OCI-LY1 (cell line): Measurements from ENCODE around the gene DNAJB11.

Experiments used
- EZH2 ChIP-seq: fragments of 200-600 bp; sonication (generic), shearing (Covaris generic); IDR thresholded peaks from 2 replicates; pipeline ENCODE4 v1.8.0; 2017; ENCODE audit warnings: borderline replicate concordance, mixed run types, mild to moderate bottlenecking, antibody characterized with exemption, low read length, moderate library complexity, mixed read lengths
- TF ChIP-seq, protein P1 (sequence below): fragments of 200-600 bp; sonication (generic), shearing (Covaris generic); IDR thresholded peaks from 2 replicates; pipeline ENCODE4 v1.5.1; 2017; ENCODE audit warnings: mild to moderate bottlenecking, antibody characterized with exemption, low read length, moderate library complexity, mixed read lengths

DNA sequence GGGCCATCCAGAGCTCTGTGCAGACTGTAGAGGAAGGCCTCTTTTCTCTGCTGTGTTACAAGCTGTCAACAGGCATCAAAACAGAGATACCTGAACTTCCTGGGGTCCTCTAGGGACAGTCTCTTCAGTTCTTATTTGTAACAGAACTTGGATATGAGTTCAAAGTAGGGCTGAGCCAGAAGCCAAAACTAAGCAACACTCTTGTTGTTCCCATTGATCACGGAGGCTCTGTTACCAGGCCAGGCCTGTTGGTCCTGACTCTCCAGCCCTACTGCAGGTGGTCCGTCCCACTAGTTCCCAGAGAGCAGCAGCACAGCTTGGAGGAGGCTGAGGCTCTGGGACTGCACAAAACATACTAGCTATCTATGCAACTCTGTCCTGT is 29.3 kb downstream of the DNAJB11 start:
- TF ChIP-seq, protein P1, sequence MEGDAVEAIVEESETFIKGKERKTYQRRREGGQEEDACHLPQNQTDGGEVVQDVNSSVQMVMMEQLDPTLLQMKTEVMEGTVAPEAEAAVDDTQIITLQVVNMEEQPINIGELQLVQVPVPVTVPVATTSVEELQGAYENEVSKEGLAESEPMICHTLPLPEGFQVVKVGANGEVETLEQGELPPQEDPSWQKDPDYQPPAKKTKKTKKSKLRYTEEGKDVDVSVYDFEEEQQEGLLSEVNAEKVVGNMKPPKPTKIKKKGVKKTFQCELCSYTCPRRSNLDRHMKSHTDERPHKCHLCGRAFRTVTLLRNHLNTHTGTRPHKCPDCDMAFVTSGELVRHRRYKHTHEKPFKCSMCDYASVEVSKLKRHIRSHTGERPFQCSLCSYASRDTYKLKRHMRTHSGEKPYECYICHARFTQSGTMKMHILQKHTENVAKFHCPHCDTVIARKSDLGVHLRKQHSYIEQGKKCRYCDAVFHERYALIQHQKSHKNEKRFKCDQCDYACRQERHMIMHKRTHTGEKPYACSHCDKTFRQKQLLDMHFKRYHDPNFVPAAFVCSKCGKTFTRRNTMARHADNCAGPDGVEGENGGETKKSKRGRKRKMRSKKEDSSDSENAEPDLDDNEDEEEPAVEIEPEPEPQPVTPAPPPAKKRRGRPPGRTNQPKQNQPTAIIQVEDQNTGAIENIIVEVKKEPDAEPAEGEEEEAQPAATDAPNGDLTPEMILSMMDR, result no peak
- no peak for TF ChIP-seq EZH2
